C1 segment of cervical spinal cord (tissue), 14 donors: ENCODE data around the gene GARIN1A.
"Not testable (repeated sequence)": the region's sequence is repeated elsewhere in the genome, so short reads cannot be mapped to it uniquely, and the experiment has no call there.

Source experiments
- DNase-seq, 14 donors: peaks; one replicate each; lab custom pipeline; 2025; lab: John Stamatoyannopoulos, UW

Gene GARIN1A

GRCh38 chr7:128671992-128672391, at the start of gene GARIN1A:
Gene GARIN1A, plus strand, starts transcription at chr7:128672292. Its CDS starts 106 bp downstream, at chr7:128672398.
- DNase-seq, result no peak

- DNase-seq, result not testable (repeated sequence)
Measured at GRCh38 chr7:128627124-128627523, 45.0 kb upstream of the GARIN1A start.

GRCh38 chr7:128633915-128634314, 38.2 kb upstream of the GARIN1A start:
- not testable (repeated sequence) for DNase-seq

GRCh38 chr7:128645206-128645605, 26.9 kb upstream of the GARIN1A start:
- DNase-seq, result not testable (repeated sequence)

GRCh38 chr7:128645844-128646243, 26.2 kb upstream of the GARIN1A start:
- DNase-seq, result not testable (repeated sequence)

- not testable (repeated sequence) for DNase-seq
Measured at GRCh38 chr7:128646877-128647276, 25.2 kb upstream of the GARIN1A start.

GRCh38 chr7:128651096-128651495, 21.0 kb upstream of the GARIN1A start:
- not testable (repeated sequence) for DNase-seq

- DNase-seq, result not testable (repeated sequence)
Measured at GRCh38 chr7:128652606-128653005, 19.5 kb upstream of the GARIN1A start.

GRCh38 chr7:128653197-128653596, 18.9 kb upstream of the GARIN1A start:
- DNase-seq, result not testable (repeated sequence)

GRCh38 chr7:128654080-128654479, 18.0 kb upstream of the GARIN1A start:
- DNase-seq, result not testable (repeated sequence)

GRCh38 chr7:128654501-128654900, 17.6 kb upstream of the GARIN1A start:
- DNase-seq, result not testable (repeated sequence)

GRCh38 chr7:128658428-128658827, 13.7 kb upstream of the GARIN1A start:
- not testable (repeated sequence) for DNase-seq

- no peak for DNase-seq
Measured at GRCh38 chr7:128660596-128660995, 11.5 kb upstream of the GARIN1A start.

GRCh38 chr7:128661446-128661845, 10.6 kb upstream of the GARIN1A start:
- DNase-seq, result no peak

GRCh38 chr7:128662091-128662490, 10.0 kb upstream of the GARIN1A start:
- DNase-seq, result no peak

- DNase-seq, result not testable (repeated sequence)
Measured at GRCh38 chr7:128663223-128663622, 8.9 kb upstream of the GARIN1A start.

GRCh38 chr7:128665057-128665456, 7.0 kb upstream of the GARIN1A start:
- no peak for DNase-seq

- no peak for DNase-seq
Measured at GRCh38 chr7:128666200-128666599, 5.9 kb upstream of the GARIN1A start.

- DNase-seq, result peak in 1 of 14 donors; percentile 8
Measured at GRCh38 chr7:128672927-128673517, 930 bp downstream of the GARIN1A start.

GRCh38 chr7:128673571-128673970, 1.5 kb downstream of the GARIN1A start:
- no peak for DNase-seq

- DNase-seq, result no peak
Measured at GRCh38 chr7:128676665-128677064, 4.6 kb downstream of the GARIN1A start.

- no peak for DNase-seq
Measured at GRCh38 chr7:128679920-128680319, 7.8 kb downstream of the GARIN1A start.

- DNase-seq, result no peak
Measured at GRCh38 chr7:128681794-128682537, 9.9 kb downstream of the GARIN1A start.
